Smooth muscle cell (in vitro differentiated cells): ENCODE results near the gene APOH. TPM values are rescaled to one million over a fixed set of nuclear protein-coding genes. Genes with fewer than 3 reads are reported as not detected.

Source experiments
- DNase-seq: peaks from one replicate; lab custom pipeline; 2025; ENCODE audit not compliant: unreplicated experiment; lab: John Stamatoyannopoulos, UW
- H2AFZ ChIP-seq: fragments of 200-600 bp; sonication (generic); 2 replicates; pipeline ENCODE4 v1.6.0; 2016; ENCODE audit warnings: antibody characterized with exemption, low read depth, mild to moderate bottlenecking
- H3F3A ChIP-seq: fragments of 200-600 bp; sonication (generic); 2 replicates; pipeline ENCODE4 v1.6.0; 2017; ENCODE audit warnings: antibody characterized with exemption, low read depth
- H3K27ac ChIP-seq: fragments of 200-600 bp; sonication (generic); 2 replicates; pipeline ENCODE4 v1.5.1; 2016; ENCODE audit warnings: low read depth, mild to moderate bottlenecking
- H3K27me3 ChIP-seq: fragments of 200-600 bp; sonication (generic); 2 replicates; pipeline ENCODE4 v1.6.1; 2016; ENCODE audit warnings: low read depth, mild to moderate bottlenecking
- H3K36me3 ChIP-seq: fragments of 200-600 bp; sonication (generic); 2 replicates; pipeline ENCODE4 v1.5.1; 2016; ENCODE audit warnings: low read depth
- H3K4me1 ChIP-seq: fragments of 200-600 bp; sonication (generic); 2 replicates; pipeline ENCODE4 v1.5.1; 2016; ENCODE audit warnings: low read depth
- H3K4me2 ChIP-seq: fragments of 200-600 bp; sonication (generic); 2 replicates; pipeline ENCODE4 v1.6.0; 2016; ENCODE audit warnings: mild to moderate bottlenecking
- H3K4me3 ChIP-seq: fragments of 200-600 bp; sonication (generic); 2 replicates; pipeline ENCODE4 v1.5.1; 2016; ENCODE audit warnings: mild to moderate bottlenecking
- H3K79me2 ChIP-seq: fragments of 200-600 bp; sonication (generic); 2 replicates; pipeline ENCODE4 v1.6.0; 2016; ENCODE audit warnings: low read depth, mild to moderate bottlenecking
- H3K9ac ChIP-seq: fragments of 200-600 bp; sonication (generic); 2 replicates; pipeline ENCODE4 v1.6.0; 2016; ENCODE audit warnings: low read depth
- H3K9me3 ChIP-seq: fragments of 200-600 bp; sonication (generic); replicated peaks from 2 replicates; pipeline ENCODE4 v1.5.1; 2016; ENCODE audit warnings: low read depth
- H4K20me1 ChIP-seq: fragments of 200-600 bp; sonication (generic); 2 replicates; pipeline ENCODE4 v1.6.0; 2016; ENCODE audit warnings: low read depth
- CTCF ChIP-seq: fragments of 200-600 bp; sonication (generic); IDR thresholded peaks from 2 replicates; pipeline ENCODE4 v1.5.1; 2017; ENCODE audit warnings: borderline replicate concordance, mild to moderate bottlenecking, antibody characterized with exemption; ENCODE audit not compliant: insufficient read depth, poor library complexity, severe bottlenecking
- WGBS: methylation state at CpG from one replicate; pipeline ENCODE4 v1.1.7; 2016; ENCODE audit warnings: low lambda C conversion rate; 5-methylcytosine and 5-hydroxymethylcytosine counted together
- polyA plus RNA-seq: library from polyadenylated mRNA; unstranded; fragments of >200 nt; fragmentation: Nextera tagmentation; extraction: Ambion mirVana; gene quantifications from 2 replicates; pipeline ENCODE4 v1.2.1, GENCODE V29; 2016
- total RNA-seq: library from RNA; depleted of rRNA; stranded (reverse); fragments of >200 nt; gene quantifications from 2 replicates; pipeline ENCODE4 v1.2.3, GENCODE V29; 2014

Gene APOH
- total and polyA plus RNA-seq, 2 experiments from 2014 or later = not detected

GRCh38 chr17:66240013-66240412, 10.8 kb upstream of the APOH start:
- DNase-seq = no peak
- Histone ChIP-seq H3K4me2 (no peak overlapping the region), H3K9me3 (no peaks in the 10 kb centered on the region), H4K20me1 (no peaks in the 10 kb centered on the region), H3K4me3 (no peak overlapping the region), H3K27me3 (no peaks in the 10 kb centered on the region), H3K27ac (no peak overlapping the region), H3K36me3 (no peaks in the 10 kb centered on the region), H3K4me1 (no peaks in the 10 kb centered on the region), H3K9ac (no peak overlapping the region), H2AFZ (no peak overlapping the region), H3K79me2 (no peaks in the 10 kb centered on the region), H3F3A (no peaks in the 10 kb centered on the region)
- TF ChIP-seq CTCF = no peak
- WGBS = 93% methylated on average over 6 of the region's 6 CpGs

- peaks cover 6% of the 10 kb centered on the region for H3K27me3 ChIP-seq
- no peak for DNase-seq
- 96% methylated on average over 3 of the region's 3 CpGs for WGBS
These were observed 6.3 kb upstream of the APOH start for GRCh38 chr17:66235377-66235994.

GRCh38 chr17:66234611-66235010, 5.4 kb upstream of the APOH start:
- Histone ChIP-seq H3K9me3 (no peaks in the 10 kb centered on the region), H2AFZ (no peak overlapping the region), H3K36me3 (no peaks in the 10 kb centered on the region), H3K9ac (no peak overlapping the region), H3K4me2 (no peak overlapping the region), H3K4me1 (no peaks in the 10 kb centered on the region), H4K20me1 (no peaks in the 10 kb centered on the region), H3K4me3 (no peak overlapping the region), H3K79me2 (no peaks in the 10 kb centered on the region), H3K27ac (no peak overlapping the region), H3F3A (no peaks in the 10 kb centered on the region), H3K27me3 (peaks cover 8% of the 10 kb centered on the region)
- TF ChIP-seq CTCF = no peak
- WGBS = 96% methylated on average over 3 of the region's 3 CpGs
- no peak for DNase-seq

More at GRCh38 chr17:66235377-66235994, 6.3 kb upstream of the APOH start:
- H3K9ac ChIP-seq = no peak overlapping the region
- no peaks in the 10 kb centered on the region for H3K79me2 ChIP-seq
- TF ChIP-seq CTCF = no peak
- H3K9me3 ChIP-seq = no peaks in the 10 kb centered on the region
- H3K4me2 ChIP-seq = no peak overlapping the region
- no peak overlapping the region for H2AFZ ChIP-seq
- no peaks in the 10 kb centered on the region for H3F3A ChIP-seq
- H3K27ac ChIP-seq = no peak overlapping the region
- H3K4me1 ChIP-seq = no peaks in the 10 kb centered on the region
- H4K20me1 ChIP-seq = no peaks in the 10 kb centered on the region
- H3K36me3 ChIP-seq = no peaks in the 10 kb centered on the region
- H3K4me3 ChIP-seq = no peak overlapping the region
